GM23338 (cell line): ENCODE data around the gene FADD. TPM values are rescaled to one million over a fixed set of nuclear protein-coding genes. Genes with fewer than 3 reads are reported as not detected.

Experiments
- ATAC-seq: fragments of 200-7000 bp; cut with Tn5 transposase; 3 replicates; pipeline ENCODE4 v1.9.1; 2020
- DNase-seq: peaks from one replicate; pipeline ENCODE4 v3.0.0-alpha.2; 2015; ENCODE audit warnings: low spot score
- H2AFZ ChIP-seq: fragments of 200-600 bp; sonication (generic); 2 replicates; pipeline ENCODE4 v1.8.0; 2016; ENCODE audit warnings: antibody characterized with exemption, mild to moderate bottlenecking, moderate library complexity
- H3F3A ChIP-seq: fragments of 200-600 bp; sonication (generic); replicated peaks from 2 replicates; pipeline ENCODE4 v1.8.0; 2017; ENCODE audit warnings: antibody characterized with exemption, mixed run types, low read depth
- H3K27ac ChIP-seq: fragments of 200-600 bp; sonication (generic); 2 replicates; pipeline ENCODE4 v1.6.1; 2016; ENCODE audit warnings: low read depth
- H3K27me3 ChIP-seq: fragments of 200-600 bp; sonication (generic); 2 replicates; pipeline ENCODE4 v1.8.0; 2016; ENCODE audit warnings: mild to moderate bottlenecking, mixed run types, moderate library complexity; ENCODE audit not compliant: insufficient read depth
- H3K36me3 ChIP-seq: fragments of 200-600 bp; sonication (generic); 2 replicates; pipeline ENCODE4 v1.8.0; 2016; ENCODE audit warnings: mild to moderate bottlenecking; ENCODE audit not compliant: insufficient read depth
- H3K4me1 ChIP-seq: fragments of 200-600 bp; sonication (generic); 2 replicates; pipeline ENCODE4 v1.8.0; 2016; ENCODE audit warnings: mild to moderate bottlenecking, moderate library complexity; ENCODE audit not compliant: insufficient read depth
- H3K4me2 ChIP-seq: fragments of 200-600 bp; sonication (generic); 2 replicates; pipeline ENCODE4 v1.7.1; 2017; ENCODE audit warnings: mixed run types
- H3K4me3 ChIP-seq: fragments of 200-600 bp; sonication (generic); 2 replicates; pipeline ENCODE4 v1.6.1; 2016; ENCODE audit warnings: mixed run types
- H3K79me2 ChIP-seq: fragments of 200-600 bp; sonication (generic); replicated peaks from 2 replicates; pipeline ENCODE4 v1.8.0; 2017; ENCODE audit warnings: mild to moderate bottlenecking; ENCODE audit not compliant: insufficient read depth
- H3K9me2 ChIP-seq: fragments of 200-600 bp; sonication (generic); 2 replicates; pipeline ENCODE4 v1.8.0; 2017; ENCODE audit not compliant: insufficient read depth
- H4K20me1 ChIP-seq: fragments of 200-600 bp; sonication (generic); replicated peaks from 2 replicates; pipeline ENCODE4 v1.8.0; 2017; ENCODE audit warnings: mild to moderate bottlenecking; ENCODE audit not compliant: insufficient read depth
- H3K27ac Mint-ChIP-seq: 2 replicates; pipeline ENCODE4 v1.8.0; 2020; ENCODE audit warnings: inconsistent platforms, mild to moderate bottlenecking, moderate library complexity, mixed read lengths
- H3K27me3 Mint-ChIP-seq: 3 replicates; pipeline ENCODE4 v1.8.0; 2022; ENCODE audit warnings: low read depth, mild to moderate bottlenecking, moderate library complexity, mixed read lengths, inconsistent platforms; ENCODE audit not compliant: insufficient read depth, poor library complexity
- H3K36me3 Mint-ChIP-seq: 3 replicates; pipeline ENCODE4 v1.8.0; 2021; ENCODE audit warnings: low read depth, mild to moderate bottlenecking, inconsistent platforms, moderate library complexity, mixed read lengths
- H3K4me1 Mint-ChIP-seq: 3 replicates; pipeline ENCODE4 v1.8.0; 2020; ENCODE audit warnings: mild to moderate bottlenecking, inconsistent platforms, mixed read lengths
- H3K4me3 Mint-ChIP-seq: 3 replicates; pipeline ENCODE4 v1.8.0; 2021; ENCODE audit warnings: moderate library complexity, mild to moderate bottlenecking, inconsistent platforms, mixed read lengths
- H3K9me3 Mint-ChIP-seq: 3 replicates; pipeline ENCODE4 v1.8.0; 2020; ENCODE audit warnings: moderate library complexity, mild to moderate bottlenecking, inconsistent platforms, mixed read lengths
- CREB1 ChIP-seq: fragments of 250-450 bp; sonication (Bioruptor Pico); IDR thresholded peaks from 2 replicates; pipeline ENCODE4 v1.5.0; 2020; ENCODE audit warnings: low read depth, mild to moderate bottlenecking, moderate library complexity
- CTCF ChIP-seq, 2 experiments: fragments of 200-600 bp in 1 of 2; sonication (generic) in 1 of 2; conservative IDR thresholded peaks; 2 replicates each; pipeline versions ENCODE4 v1.5.1 to v1.6.1; 2016 to 2017; ENCODE audit warnings: antibody characterized with exemption in 2 of 2, low read depth in 2 of 2, mild to moderate bottlenecking in 2 of 2, moderate library complexity in 1 of 2
- ETS1 ChIP-seq: IDR thresholded peaks from 2 replicates; pipeline ENCODE4 v1.6.1; 2016; ENCODE audit warnings: antibody characterized with exemption
- EZH2 ChIP-seq: fragments of 200-600 bp; sonication (generic); IDR thresholded peaks from one replicate; pipeline ENCODE4 v1.8.0; 2017; ENCODE audit warnings: antibody characterized with exemption, mild to moderate bottlenecking, low read depth; ENCODE audit not compliant: unreplicated experiment
- EZH2phosphoT487 ChIP-seq: fragments of 200-600 bp; sonication (generic); IDR thresholded peaks from one replicate; pipeline ENCODE4 v1.8.1; 2018; ENCODE audit warnings: antibody characterized with exemption; ENCODE audit not compliant: unreplicated experiment
- JUNB ChIP-seq: IDR thresholded peaks from one replicate; pipeline ENCODE4 v1.6.1; 2016; ENCODE audit warnings: antibody characterized with exemption; ENCODE audit not compliant: unreplicated experiment
- POLR2AphosphoS5 ChIP-seq: IDR thresholded peaks from 2 replicates; pipeline ENCODE4 v1.6.1; 2016; ENCODE audit warnings: antibody characterized with exemption, low read depth
- REST ChIP-seq: IDR thresholded peaks from one replicate; pipeline ENCODE4 v1.6.1; 2018; ENCODE audit warnings: antibody characterized with exemption; ENCODE audit not compliant: unreplicated experiment
- STAT1 ChIP-seq: IDR thresholded peaks from one replicate; pipeline ENCODE4 v1.6.1; 2016; ENCODE audit warnings: antibody characterized with exemption; ENCODE audit not compliant: unreplicated experiment
- ZNF114 ChIP-seq: fragments of 250-450 bp; sonication (Bioruptor Pico); IDR thresholded peaks from 2 replicates; pipeline ENCODE4 v1.5.0; 2020; ENCODE audit warnings: mild to moderate bottlenecking, moderate library complexity
- ZNF331 ChIP-seq: fragments of 250-450 bp; sonication (Bioruptor Pico); IDR thresholded peaks from 2 replicates; pipeline ENCODE4 v1.5.0; 2020; ENCODE audit warnings: low read depth, mild to moderate bottlenecking, moderate library complexity
- polyA plus RNA-seq: library from polyadenylated mRNA; unstranded; fragments of >200 nt; fragmentation: Nextera tagmentation; extraction: Ambion mirVana; gene quantifications from 2 replicates; pipeline ENCODE4 v1.2.1, GENCODE V29; 2016
- total RNA-seq: library from RNA; depleted of rRNA; stranded (reverse); fragments of >200 nt; shearing (Covaris generic); gene quantifications from 2 replicates; pipeline ENCODE4 v1.2.3, GENCODE V29; 2014
- TF ChIP-seq, protein P1 (sequence below): fragments of 250-450 bp; sonication (Bioruptor Pico); IDR thresholded peaks from 2 replicates; pipeline ENCODE4 v1.5.0; 2020; ENCODE audit warnings: mild to moderate bottlenecking, moderate library complexity

The FADD gene
- total and polyA plus RNA-seq, 2 experiments from 2014 or later = 19.7 to 65.8 TPM

- no peak overlapping the region for H3K4me3 Mint-ChIP-seq
- H3K4me2 ChIP-seq = no peak overlapping the region
- H3K9me2 ChIP-seq = no peaks in the 10 kb centered on the region
- no peak overlapping the region for H2AFZ ChIP-seq
- no peak overlapping the region for H3K27ac Mint-ChIP-seq
- ATAC-seq = no peak
- H3K4me3 ChIP-seq = no peak overlapping the region
- no peaks in the 10 kb centered on the region for H3F3A ChIP-seq
- H3K9me3 Mint-ChIP-seq = no peaks in the 10 kb centered on the region
- no peaks in the 10 kb centered on the region for H3K36me3 ChIP-seq
- TF ChIP-seq JUNB = no peak
- TF ChIP-seq EZH2 = no peak
- TF ChIP-seq ZNF114 (CRISPR knock-in tag) = no peak
- TF ChIP-seq ZNF331 (CRISPR knock-in tag) = no peak
- TF ChIP-seq, protein P1, sequence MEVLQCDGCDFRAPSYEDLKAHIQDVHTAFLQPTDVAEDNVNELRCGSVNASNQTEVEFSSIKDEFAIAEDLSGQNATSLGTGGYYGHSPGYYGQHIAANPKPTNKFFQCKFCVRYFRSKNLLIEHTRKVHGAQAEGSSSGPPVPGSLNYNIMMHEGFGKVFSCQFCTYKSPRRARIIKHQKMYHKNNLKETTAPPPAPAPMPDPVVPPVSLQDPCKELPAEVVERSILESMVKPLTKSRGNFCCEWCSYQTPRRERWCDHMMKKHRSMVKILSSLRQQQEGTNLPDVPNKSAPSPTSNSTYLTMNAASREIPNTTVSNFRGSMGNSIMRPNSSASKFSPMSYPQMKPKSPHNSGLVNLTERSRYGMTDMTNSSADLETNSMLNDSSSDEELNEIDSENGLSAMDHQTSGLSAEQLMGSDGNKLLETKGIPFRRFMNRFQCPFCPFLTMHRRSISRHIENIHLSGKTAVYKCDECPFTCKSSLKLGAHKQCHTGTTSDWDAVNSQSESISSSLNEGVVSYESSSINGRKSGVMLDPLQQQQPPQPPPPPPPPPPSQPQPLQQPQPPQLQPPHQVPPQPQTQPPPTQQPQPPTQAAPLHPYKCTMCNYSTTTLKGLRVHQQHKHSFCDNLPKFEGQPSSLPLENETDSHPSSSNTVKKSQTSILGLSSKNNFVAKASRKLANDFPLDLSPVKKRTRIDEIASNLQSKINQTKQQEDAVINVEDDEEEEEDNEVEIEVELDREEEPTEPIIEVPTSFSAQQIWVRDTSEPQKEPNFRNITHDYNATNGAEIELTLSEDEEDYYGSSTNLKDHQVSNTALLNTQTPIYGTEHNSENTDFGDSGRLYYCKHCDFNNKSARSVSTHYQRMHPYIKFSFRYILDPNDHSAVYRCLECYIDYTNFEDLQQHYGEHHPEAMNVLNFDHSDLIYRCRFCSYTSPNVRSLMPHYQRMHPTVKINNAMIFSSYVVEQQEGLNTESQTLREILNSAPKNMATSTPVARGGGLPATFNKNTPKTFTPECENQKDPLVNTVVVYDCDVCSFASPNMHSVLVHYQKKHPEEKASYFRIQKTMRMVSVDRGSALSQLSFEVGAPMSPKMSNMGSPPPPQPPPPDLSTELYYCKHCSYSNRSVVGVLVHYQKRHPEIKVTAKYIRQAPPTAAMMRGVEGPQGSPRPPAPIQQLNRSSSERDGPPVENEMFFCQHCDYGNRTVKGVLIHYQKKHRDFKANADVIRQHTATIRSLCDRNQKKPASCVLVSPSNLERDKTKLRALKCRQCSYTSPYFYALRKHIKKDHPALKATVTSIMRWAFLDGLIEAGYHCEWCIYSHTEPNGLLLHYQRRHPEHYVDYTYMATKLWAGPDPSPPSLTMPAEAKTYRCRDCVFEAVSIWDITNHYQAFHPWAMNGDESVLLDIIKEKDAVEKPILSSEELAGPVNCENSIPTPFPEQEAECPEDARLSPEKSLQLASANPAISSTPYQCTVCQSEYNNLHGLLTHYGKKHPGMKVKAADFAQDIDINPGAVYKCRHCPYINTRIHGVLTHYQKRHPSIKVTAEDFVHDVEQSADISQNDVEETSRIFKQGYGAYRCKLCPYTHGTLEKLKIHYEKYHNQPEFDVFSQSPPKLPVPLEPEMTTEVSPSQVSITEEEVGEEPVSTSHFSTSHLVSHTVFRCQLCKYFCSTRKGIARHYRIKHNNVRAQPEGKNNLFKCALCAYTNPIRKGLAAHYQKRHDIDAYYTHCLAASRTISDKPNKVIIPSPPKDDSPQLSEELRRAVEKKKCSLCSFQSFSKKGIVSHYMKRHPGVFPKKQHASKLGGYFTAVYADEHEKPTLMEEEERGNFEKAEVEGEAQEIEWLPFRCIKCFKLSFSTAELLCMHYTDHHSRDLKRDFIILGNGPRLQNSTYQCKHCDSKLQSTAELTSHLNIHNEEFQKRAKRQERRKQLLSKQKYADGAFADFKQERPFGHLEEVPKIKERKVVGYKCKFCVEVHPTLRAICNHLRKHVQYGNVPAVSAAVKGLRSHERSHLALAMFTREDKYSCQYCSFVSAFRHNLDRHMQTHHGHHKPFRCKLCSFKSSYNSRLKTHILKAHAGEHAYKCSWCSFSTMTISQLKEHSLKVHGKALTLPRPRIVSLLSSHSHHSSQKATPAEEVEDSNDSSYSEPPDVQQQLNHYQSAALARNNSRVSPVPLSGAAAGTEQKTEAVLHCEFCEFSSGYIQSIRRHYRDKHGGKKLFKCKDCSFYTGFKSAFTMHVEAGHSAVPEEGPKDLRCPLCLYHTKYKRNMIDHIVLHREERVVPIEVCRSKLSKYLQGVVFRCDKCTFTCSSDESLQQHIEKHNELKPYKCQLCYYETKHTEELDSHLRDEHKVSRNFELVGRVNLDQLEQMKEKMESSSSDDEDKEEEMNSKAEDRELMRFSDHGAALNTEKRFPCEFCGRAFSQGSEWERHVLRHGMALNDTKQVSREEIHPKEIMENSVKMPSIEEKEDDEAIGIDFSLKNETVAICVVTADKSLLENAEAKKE = no peak
- no peak for TF ChIP-seq POLR2AphosphoS5
- no peak for TF ChIP-seq STAT1
- TF ChIP-seq CREB1 (CRISPR knock-in tag) = no peak
- no peak for TF ChIP-seq REST
- no peak for TF ChIP-seq EZH2phosphoT487
- no peak for TF ChIP-seq ETS1
- TF ChIP-seq CTCF (conservative IDR thresholded peaks at IDR 0.05; ENCODE audit: low read depth in 2 of 2) = no peak
- no peaks in the 10 kb centered on the region for H3K4me1 ChIP-seq
- no peak overlapping the region for H3K27ac ChIP-seq
- no peaks in the 10 kb centered on the region for H3K79me2 ChIP-seq
- H3K27me3 ChIP-seq = no peaks in the 10 kb centered on the region
- H3K4me1 Mint-ChIP-seq = no peaks in the 10 kb centered on the region
- H4K20me1 ChIP-seq = no peaks in the 10 kb centered on the region
- peaks cover 6% of the 10 kb centered on the region for H3K27me3 Mint-ChIP-seq
- DNase-seq = no peak
- no peaks in the 10 kb centered on the region for H3K36me3 Mint-ChIP-seq
Measured at GRCh38 chr11:70233034-70233433, 29.9 kb downstream of the FADD start.
